ENCODE measurements around the gene PXT1.

GRCh38 chr6:36370638-36371037, 72.0 kb downstream of the PXT1 start:
- TF ChIP-seq, protein P1, sequence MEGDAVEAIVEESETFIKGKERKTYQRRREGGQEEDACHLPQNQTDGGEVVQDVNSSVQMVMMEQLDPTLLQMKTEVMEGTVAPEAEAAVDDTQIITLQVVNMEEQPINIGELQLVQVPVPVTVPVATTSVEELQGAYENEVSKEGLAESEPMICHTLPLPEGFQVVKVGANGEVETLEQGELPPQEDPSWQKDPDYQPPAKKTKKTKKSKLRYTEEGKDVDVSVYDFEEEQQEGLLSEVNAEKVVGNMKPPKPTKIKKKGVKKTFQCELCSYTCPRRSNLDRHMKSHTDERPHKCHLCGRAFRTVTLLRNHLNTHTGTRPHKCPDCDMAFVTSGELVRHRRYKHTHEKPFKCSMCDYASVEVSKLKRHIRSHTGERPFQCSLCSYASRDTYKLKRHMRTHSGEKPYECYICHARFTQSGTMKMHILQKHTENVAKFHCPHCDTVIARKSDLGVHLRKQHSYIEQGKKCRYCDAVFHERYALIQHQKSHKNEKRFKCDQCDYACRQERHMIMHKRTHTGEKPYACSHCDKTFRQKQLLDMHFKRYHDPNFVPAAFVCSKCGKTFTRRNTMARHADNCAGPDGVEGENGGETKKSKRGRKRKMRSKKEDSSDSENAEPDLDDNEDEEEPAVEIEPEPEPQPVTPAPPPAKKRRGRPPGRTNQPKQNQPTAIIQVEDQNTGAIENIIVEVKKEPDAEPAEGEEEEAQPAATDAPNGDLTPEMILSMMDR (IDR thresholded peaks at IDR 0.05; ENCODE audit: poor library complexity): no peak
- TF ChIP-seq EZH2phosphoT487 (IDR thresholded peaks at IDR 0.05; ENCODE audit: low read depth, severe bottlenecking, unreplicated experiment) (no peak), EZH2 (IDR thresholded peaks at IDR 0.05; ENCODE audit: borderline replicate concordance) (no peak)
